ENCODE measurements around the gene DUSP14.
A peak's percentile ranks its signal among the peaks of the same experiment; 100 is the strongest.

DUSP14 gene

DNA sequence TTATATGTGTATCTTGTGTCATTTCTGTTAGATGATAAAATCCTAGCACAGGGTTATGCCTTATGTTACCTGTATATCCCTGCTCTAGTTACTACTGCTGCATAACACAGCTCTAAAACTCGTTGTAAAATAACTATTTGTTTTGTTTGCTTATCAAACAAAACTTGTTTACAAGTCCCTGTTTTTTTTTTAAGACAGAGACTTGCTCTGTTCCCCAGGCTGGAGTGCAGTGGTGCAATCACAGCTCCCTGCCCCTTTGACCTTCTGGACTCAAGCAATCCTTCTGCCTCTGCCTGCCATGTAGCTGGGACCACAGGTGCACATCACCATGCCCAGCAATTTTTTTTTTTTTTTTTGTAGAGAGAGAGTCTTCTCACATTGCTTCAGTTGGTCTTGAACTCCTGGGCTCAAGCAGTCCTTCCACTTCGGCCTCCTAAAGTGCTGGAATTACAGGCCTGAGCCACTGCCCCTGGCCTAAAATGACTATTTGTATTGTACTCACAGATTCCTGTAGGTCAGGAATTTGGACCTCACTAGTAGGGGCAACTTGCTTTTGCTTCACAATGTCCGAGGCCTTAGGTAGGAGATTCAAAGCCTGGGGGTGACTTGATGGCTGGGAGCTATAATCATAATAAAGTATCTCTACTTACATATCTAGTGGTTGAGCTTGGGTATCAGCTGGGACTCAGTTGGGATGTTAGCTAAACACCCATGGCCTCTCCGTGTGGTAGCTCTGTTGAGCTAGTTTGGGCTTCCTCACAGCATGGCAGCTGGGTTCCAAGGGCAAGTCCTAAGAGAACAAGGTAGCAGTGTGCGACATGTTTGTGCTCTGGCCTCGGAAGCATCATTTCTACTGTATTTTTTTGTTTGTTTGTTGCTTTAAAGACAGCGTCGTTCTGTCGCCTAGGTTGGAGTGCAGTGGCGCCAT is 12.6 kb downstream of the DUSP14 start:
- no peak overlapping the region for H3K4me3 ChIP-seq
- no peak overlapping the region for H3K27ac ChIP-seq
- intact Hi-C loops (cut with DNase I; ENCODE audit: low total_unique reads): no loop called here
- TF ChIP-seq, protein P1, sequence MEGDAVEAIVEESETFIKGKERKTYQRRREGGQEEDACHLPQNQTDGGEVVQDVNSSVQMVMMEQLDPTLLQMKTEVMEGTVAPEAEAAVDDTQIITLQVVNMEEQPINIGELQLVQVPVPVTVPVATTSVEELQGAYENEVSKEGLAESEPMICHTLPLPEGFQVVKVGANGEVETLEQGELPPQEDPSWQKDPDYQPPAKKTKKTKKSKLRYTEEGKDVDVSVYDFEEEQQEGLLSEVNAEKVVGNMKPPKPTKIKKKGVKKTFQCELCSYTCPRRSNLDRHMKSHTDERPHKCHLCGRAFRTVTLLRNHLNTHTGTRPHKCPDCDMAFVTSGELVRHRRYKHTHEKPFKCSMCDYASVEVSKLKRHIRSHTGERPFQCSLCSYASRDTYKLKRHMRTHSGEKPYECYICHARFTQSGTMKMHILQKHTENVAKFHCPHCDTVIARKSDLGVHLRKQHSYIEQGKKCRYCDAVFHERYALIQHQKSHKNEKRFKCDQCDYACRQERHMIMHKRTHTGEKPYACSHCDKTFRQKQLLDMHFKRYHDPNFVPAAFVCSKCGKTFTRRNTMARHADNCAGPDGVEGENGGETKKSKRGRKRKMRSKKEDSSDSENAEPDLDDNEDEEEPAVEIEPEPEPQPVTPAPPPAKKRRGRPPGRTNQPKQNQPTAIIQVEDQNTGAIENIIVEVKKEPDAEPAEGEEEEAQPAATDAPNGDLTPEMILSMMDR (IDR thresholded peaks at IDR 0.05): no peak
- no peak for DNase-seq
- no peaks in the 10 kb centered on the region for H3K4me1 ChIP-seq
- H3K9me3 ChIP-seq: no peaks in the 10 kb centered on the region
- H3K36me3 ChIP-seq: no peaks in the 10 kb centered on the region
- H3K27me3 ChIP-seq: no peaks in the 10 kb centered on the region

DNA sequence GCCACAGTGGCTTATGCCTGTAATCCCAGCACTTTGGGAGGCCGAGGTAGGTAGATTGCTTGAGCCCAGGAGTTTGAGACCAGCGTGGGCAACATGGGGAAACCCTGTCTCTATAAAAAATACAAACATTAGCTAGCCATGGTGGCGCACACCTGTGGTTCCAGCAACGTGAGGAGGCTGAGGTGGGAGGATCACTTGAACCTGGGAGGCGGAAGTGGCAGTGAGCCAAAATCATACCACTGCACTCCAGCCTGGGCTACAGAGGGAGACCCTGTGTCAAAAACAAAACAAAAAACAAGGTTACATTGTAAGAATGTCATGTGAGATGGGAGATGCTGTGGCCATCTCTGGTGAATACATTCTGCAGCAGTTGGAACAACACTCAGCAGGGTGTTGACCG is 13.5 kb downstream of the DUSP14 start:
- H3K9me3 ChIP-seq: no peaks in the 10 kb centered on the region
- H3K36me3 ChIP-seq: no peaks in the 10 kb centered on the region
- H3K4me1 ChIP-seq: no peaks in the 10 kb centered on the region
- intact Hi-C loops (cut with DNase I; ENCODE audit: low total_unique reads): no loop called here
- no peaks in the 10 kb centered on the region for H3K27me3 ChIP-seq
- no peak overlapping the region for H3K4me3 ChIP-seq
- no peak for DNase-seq
- TF ChIP-seq, protein P1 (IDR thresholded peaks at IDR 0.05): no peak
- H3K27ac ChIP-seq: no peak overlapping the region

DNA sequence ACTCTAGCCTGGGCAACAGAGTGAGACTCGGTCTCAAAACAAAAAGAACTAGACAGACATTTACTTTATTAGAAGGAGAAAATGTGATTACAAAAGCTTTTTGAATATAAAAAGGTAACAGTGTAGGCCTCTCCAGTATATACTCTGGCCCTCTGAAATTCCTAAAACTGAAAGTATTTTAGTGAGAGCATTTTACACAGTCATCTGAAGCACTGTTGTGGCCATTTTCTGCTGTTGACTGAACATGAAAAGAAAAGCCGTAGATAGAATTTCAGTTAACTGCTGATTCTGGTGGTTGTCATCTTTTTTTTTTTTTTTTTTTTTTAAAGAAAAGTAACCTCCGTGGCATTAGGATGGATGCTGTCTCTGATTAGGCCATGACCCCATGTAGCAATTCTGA is 15.6 kb downstream of the DUSP14 start:
- no peak overlapping the region for H3K27ac ChIP-seq
- H3K9me3 ChIP-seq: no peaks in the 10 kb centered on the region
- TF ChIP-seq, protein P1 (IDR thresholded peaks at IDR 0.05): no peak
- DNase-seq: no peak
- no peak overlapping the region for H3K4me3 ChIP-seq
- no peaks in the 10 kb centered on the region for H3K36me3 ChIP-seq
- intact Hi-C loops (cut with DNase I; ENCODE audit: low total_unique reads): no loop called here
- no peaks in the 10 kb centered on the region for H3K27me3 ChIP-seq
- no peaks in the 10 kb centered on the region for H3K4me1 ChIP-seq

DNA sequence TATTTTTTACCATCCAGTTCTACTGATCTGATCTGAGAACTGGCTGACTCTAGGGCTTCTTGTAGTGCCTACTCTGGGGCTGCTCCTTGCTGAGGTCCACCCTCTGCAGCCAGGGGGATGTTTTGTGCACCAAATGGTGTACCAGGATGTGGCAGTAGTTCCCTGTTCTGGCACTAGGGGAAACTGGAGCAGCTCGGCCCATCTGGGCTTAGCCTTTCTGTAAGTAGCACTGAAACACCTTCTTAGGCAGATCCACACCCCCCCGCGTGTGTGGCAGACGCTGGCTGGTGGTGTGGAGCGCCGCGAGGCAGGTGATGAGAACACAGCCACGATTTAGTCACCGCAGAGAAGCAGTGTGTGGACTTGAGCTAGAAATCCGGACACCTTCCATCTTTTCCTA is 17.0 kb downstream of the DUSP14 start:
- Histone ChIP-seq H3K9me3 (no peaks in the 10 kb centered on the region), H3K4me3 (no peak overlapping the region), H3K27me3 (no peaks in the 10 kb centered on the region), H3K4me1 (no peaks in the 10 kb centered on the region), H3K27ac (no peak overlapping the region), H3K36me3 (no peaks in the 10 kb centered on the region)
- TF ChIP-seq, protein P1 (IDR thresholded peaks at IDR 0.05): peak in 1 of 2 experiments; percentile 23
- no peak for DNase-seq
- intact Hi-C loops (cut with DNase I; ENCODE audit: low total_unique reads): no loop called here

DNA sequence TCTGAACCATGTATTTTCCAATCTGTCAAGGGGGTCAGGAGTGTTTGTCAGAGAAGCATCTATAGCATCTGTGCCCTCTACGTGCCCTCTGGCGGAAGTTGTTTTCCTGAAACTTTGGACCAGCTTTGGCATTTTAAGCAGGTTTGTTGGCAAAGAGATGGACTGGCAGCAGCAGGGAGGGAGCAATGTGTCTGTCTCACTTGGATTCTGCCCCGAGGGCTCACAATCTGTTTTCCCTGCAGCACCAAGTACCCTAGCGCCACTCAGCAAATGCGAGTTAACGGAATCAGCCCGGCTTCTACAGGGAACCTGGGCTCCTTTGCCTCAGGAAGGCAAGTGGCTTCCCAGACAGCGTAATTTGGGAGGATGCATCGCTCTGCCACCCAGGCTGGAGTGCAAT is 17.4 kb downstream of the DUSP14 start:
- H3K4me1 ChIP-seq: no peaks in the 10 kb centered on the region
- H3K27me3 ChIP-seq: no peaks in the 10 kb centered on the region
- intact Hi-C loops (cut with DNase I; ENCODE audit: low total_unique reads): no loop called here
- H3K9me3 ChIP-seq: no peaks in the 10 kb centered on the region
- H3K27ac ChIP-seq: no peak overlapping the region
- peaks cover 0 to 3% (median 2%) of the 10 kb centered on the region in 3 donors for H3K36me3 ChIP-seq
- TF ChIP-seq, protein P1 (IDR thresholded peaks at IDR 0.05): no peak
- DNase-seq: no peak
- no peak overlapping the region for H3K4me3 ChIP-seq
